Smooth muscle cell (in vitro differentiated cells): ENCODE measurements around the gene NLGN1. TPM values are rescaled to one million over a fixed set of nuclear protein-coding genes. Genes with fewer than 3 reads are reported as not detected.

Experiments
- DNase-seq: peaks from one replicate; lab custom pipeline; 2025; ENCODE audit not compliant: unreplicated experiment; lab: John Stamatoyannopoulos, UW
- H2AFZ ChIP-seq: fragments of 200-600 bp; sonication (generic); 2 replicates; pipeline ENCODE4 v1.6.0; 2016; ENCODE audit warnings: antibody characterized with exemption, low read depth, mild to moderate bottlenecking
- H3F3A ChIP-seq: fragments of 200-600 bp; sonication (generic); 2 replicates; pipeline ENCODE4 v1.6.0; 2017; ENCODE audit warnings: antibody characterized with exemption, low read depth
- H3K27ac ChIP-seq: fragments of 200-600 bp; sonication (generic); 2 replicates; pipeline ENCODE4 v1.5.1; 2016; ENCODE audit warnings: low read depth, mild to moderate bottlenecking
- H3K27me3 ChIP-seq: fragments of 200-600 bp; sonication (generic); 2 replicates; pipeline ENCODE4 v1.6.1; 2016; ENCODE audit warnings: low read depth, mild to moderate bottlenecking
- H3K36me3 ChIP-seq: fragments of 200-600 bp; sonication (generic); 2 replicates; pipeline ENCODE4 v1.5.1; 2016; ENCODE audit warnings: low read depth
- H3K4me1 ChIP-seq: fragments of 200-600 bp; sonication (generic); 2 replicates; pipeline ENCODE4 v1.5.1; 2016; ENCODE audit warnings: low read depth
- H3K4me2 ChIP-seq: fragments of 200-600 bp; sonication (generic); 2 replicates; pipeline ENCODE4 v1.6.0; 2016; ENCODE audit warnings: mild to moderate bottlenecking
- H3K4me3 ChIP-seq: fragments of 200-600 bp; sonication (generic); 2 replicates; pipeline ENCODE4 v1.5.1; 2016; ENCODE audit warnings: mild to moderate bottlenecking
- H3K79me2 ChIP-seq: fragments of 200-600 bp; sonication (generic); 2 replicates; pipeline ENCODE4 v1.6.0; 2016; ENCODE audit warnings: low read depth, mild to moderate bottlenecking
- H3K9ac ChIP-seq: fragments of 200-600 bp; sonication (generic); 2 replicates; pipeline ENCODE4 v1.6.0; 2016; ENCODE audit warnings: low read depth
- H3K9me3 ChIP-seq: fragments of 200-600 bp; sonication (generic); replicated peaks from 2 replicates; pipeline ENCODE4 v1.5.1; 2016; ENCODE audit warnings: low read depth
- H4K20me1 ChIP-seq: fragments of 200-600 bp; sonication (generic); 2 replicates; pipeline ENCODE4 v1.6.0; 2016; ENCODE audit warnings: low read depth
- WGBS: methylation state at CpG from one replicate; pipeline ENCODE4 v1.1.7; 2016; ENCODE audit warnings: low lambda C conversion rate; 5-methylcytosine and 5-hydroxymethylcytosine counted together
- polyA plus RNA-seq: library from polyadenylated mRNA; unstranded; fragments of >200 nt; fragmentation: Nextera tagmentation; extraction: Ambion mirVana; gene quantifications from 2 replicates; pipeline ENCODE4 v1.2.1, GENCODE V29; 2016
- total RNA-seq: library from RNA; depleted of rRNA; stranded (reverse); fragments of >200 nt; gene quantifications from 2 replicates; pipeline ENCODE4 v1.2.3, GENCODE V29; 2014
- TF ChIP-seq, protein P1 (sequence below): fragments of 200-600 bp; sonication (generic); IDR thresholded peaks from 2 replicates; pipeline ENCODE4 v1.5.1; 2017; ENCODE audit warnings: borderline replicate concordance, mild to moderate bottlenecking, antibody characterized with exemption; ENCODE audit not compliant: insufficient read depth, poor library complexity, severe bottlenecking

Gene NLGN1
- total and polyA plus RNA-seq, 2 experiments from 2014 or later: 0.04 TPM; not detected in 1

DNA sequence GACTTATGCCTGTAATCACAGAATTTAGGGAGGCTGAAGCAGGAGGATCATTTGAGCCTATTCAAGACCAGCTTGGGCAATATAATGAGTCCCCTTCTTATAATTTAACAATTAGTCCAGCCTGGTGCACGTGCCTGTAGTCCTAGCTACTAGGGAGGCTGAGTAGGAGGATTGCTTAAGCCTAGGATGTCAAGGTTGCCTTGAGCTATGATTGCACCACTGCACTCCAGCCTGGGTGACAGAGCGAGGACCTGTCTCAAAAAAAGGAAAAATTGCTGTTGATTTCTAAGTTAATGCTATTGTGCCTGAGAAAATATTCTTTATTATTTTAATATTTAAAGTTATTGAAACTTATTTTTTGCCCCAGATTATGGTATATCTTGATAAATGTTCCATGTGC, 159.0 kb downstream of the NLGN1 start:
- WGBS: 89% methylated on average over 2 of the region's 2 CpGs
- Histone ChIP-seq H2AFZ (no peak overlapping the region), H3K4me3 (no peak overlapping the region), H3F3A (no peaks in the 10 kb centered on the region), H3K79me2 (no peaks in the 10 kb centered on the region), H3K27me3 (no peaks in the 10 kb centered on the region), H4K20me1 (no peaks in the 10 kb centered on the region), H3K27ac (no peak overlapping the region), H3K9me3 (no peaks in the 10 kb centered on the region), H3K4me1 (no peaks in the 10 kb centered on the region), H3K36me3 (no peaks in the 10 kb centered on the region), H3K4me2 (no peak overlapping the region), H3K9ac (no peak overlapping the region)
- TF ChIP-seq, protein P1, sequence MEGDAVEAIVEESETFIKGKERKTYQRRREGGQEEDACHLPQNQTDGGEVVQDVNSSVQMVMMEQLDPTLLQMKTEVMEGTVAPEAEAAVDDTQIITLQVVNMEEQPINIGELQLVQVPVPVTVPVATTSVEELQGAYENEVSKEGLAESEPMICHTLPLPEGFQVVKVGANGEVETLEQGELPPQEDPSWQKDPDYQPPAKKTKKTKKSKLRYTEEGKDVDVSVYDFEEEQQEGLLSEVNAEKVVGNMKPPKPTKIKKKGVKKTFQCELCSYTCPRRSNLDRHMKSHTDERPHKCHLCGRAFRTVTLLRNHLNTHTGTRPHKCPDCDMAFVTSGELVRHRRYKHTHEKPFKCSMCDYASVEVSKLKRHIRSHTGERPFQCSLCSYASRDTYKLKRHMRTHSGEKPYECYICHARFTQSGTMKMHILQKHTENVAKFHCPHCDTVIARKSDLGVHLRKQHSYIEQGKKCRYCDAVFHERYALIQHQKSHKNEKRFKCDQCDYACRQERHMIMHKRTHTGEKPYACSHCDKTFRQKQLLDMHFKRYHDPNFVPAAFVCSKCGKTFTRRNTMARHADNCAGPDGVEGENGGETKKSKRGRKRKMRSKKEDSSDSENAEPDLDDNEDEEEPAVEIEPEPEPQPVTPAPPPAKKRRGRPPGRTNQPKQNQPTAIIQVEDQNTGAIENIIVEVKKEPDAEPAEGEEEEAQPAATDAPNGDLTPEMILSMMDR: no peak
- DNase-seq: no peak

DNA sequence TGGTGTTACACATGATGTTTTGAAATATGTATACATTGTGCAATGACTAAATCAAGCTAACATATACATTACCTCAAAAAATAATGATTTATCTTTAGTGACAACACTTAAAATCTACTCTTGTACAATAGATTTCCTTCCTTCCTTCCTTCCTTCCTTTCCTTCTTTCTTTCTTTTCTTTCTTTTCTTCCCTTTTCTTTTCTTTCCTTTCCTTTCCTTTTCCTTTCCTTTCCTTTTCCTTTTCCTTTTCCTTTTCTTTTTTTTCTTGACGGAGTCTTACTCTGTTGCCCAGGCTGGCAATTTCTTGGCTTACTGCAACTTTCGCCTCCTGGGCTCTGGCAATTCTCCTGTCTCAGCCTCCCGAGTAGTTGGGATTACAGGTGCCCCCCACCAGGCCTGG, 170.5 kb downstream of the NLGN1 start:
- WGBS: 100% methylated on average over 3 of the region's 3 CpGs
- H3K9me3 ChIP-seq: no peaks in the 10 kb centered on the region

DNA sequence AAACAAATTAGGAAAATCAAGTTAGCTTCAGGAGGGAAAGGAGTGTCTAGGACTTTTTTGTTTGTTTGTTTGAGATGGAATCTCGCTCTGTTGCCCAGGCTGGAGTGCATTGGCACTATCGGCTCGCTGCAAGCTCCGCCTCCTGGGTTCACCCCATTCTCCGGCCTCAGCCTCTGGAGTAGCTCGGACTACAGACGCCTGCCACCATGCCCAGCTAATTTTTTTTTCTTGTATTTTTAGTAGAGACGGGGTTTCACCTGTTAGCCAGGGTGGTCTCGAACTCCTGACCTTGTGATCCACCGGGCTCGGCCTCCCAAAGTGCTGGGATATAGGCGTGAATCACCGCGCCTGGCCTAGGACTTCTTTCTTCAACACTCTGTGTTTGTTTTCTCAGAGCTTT, 171.1 kb downstream of the NLGN1 start:
- no peaks in the 10 kb centered on the region for H4K20me1 ChIP-seq
- 94% methylated on average over 14 of the region's 14 CpGs for WGBS
- DNase-seq: no peak
- H3K36me3 ChIP-seq: no peaks in the 10 kb centered on the region
- no peaks in the 10 kb centered on the region for H3K4me1 ChIP-seq
- no peak overlapping the region for H3K27ac ChIP-seq
- TF ChIP-seq, protein P1: no peak
- H3K9ac ChIP-seq: no peak overlapping the region
- H3K79me2 ChIP-seq: no peaks in the 10 kb centered on the region
- no peaks in the 10 kb centered on the region for H3F3A ChIP-seq
- H3K4me3 ChIP-seq: no peak overlapping the region
- no peaks in the 10 kb centered on the region for H3K27me3 ChIP-seq
- no peak overlapping the region for H3K4me2 ChIP-seq
- no peak overlapping the region for H2AFZ ChIP-seq
- H3K9me3 ChIP-seq: no peaks in the 10 kb centered on the region

More for the DNA sequence above, 170.5 kb downstream of the NLGN1 start:
- Histone ChIP-seq H3K4me1 (no peaks in the 10 kb centered on the region), H3K27ac (no peak overlapping the region), H3K27me3 (no peaks in the 10 kb centered on the region), H4K20me1 (no peaks in the 10 kb centered on the region), H3F3A (no peaks in the 10 kb centered on the region), H3K9ac (no peak overlapping the region), H3K79me2 (no peaks in the 10 kb centered on the region), H2AFZ (no peak overlapping the region), H3K4me2 (no peak overlapping the region), H3K4me3 (no peak overlapping the region), H3K36me3 (no peaks in the 10 kb centered on the region)
- DNase-seq: no peak
- TF ChIP-seq, protein P1: no peak

DNA sequence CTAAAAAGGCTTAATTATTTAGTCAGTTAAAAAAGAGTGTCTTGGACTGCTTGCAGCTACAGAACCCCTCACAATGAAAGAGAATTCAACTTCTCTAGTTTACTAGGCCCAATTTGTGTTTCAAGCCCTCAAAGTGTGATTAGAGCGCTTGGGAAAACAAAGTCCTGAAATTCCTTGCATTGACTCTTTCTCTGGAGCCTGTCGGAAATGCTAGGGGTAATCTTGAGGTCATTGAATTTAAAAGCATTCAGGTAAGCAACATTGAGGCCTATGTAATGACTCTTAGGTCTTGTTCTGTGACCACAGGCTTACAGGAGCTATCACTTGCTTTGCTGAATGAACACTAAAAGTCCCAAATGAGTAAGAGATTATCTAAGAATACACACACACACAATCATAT, 186.0 kb downstream of the NLGN1 start:
- H3K9ac ChIP-seq: no peak overlapping the region
- H3K27ac ChIP-seq: no peak overlapping the region
- peaks cover 24% of the 10 kb centered on the region for H3K4me1 ChIP-seq
- no peaks in the 10 kb centered on the region for H3K36me3 ChIP-seq
- no peak overlapping the region for H3K4me2 ChIP-seq
- H2AFZ ChIP-seq: no peak overlapping the region
- no peak for DNase-seq
- TF ChIP-seq, protein P1: no peak
- no peaks in the 10 kb centered on the region for H3K79me2 ChIP-seq
- H3K4me3 ChIP-seq: no peak overlapping the region
- peaks cover 44% of the 10 kb centered on the region for H3K27me3 ChIP-seq
- no peaks in the 10 kb centered on the region for H3K9me3 ChIP-seq
- 53% methylated on average over 2 of the region's 2 CpGs for WGBS
- H3F3A ChIP-seq: no peaks in the 10 kb centered on the region
- no peaks in the 10 kb centered on the region for H4K20me1 ChIP-seq
